ENCODE data around the gene TAS2R4.
"Not testable (repeated sequence)": the region's sequence is repeated elsewhere in the genome, so short reads cannot be mapped to it uniquely, and the experiment has no call there.

The TAS2R4 gene

DNA sequence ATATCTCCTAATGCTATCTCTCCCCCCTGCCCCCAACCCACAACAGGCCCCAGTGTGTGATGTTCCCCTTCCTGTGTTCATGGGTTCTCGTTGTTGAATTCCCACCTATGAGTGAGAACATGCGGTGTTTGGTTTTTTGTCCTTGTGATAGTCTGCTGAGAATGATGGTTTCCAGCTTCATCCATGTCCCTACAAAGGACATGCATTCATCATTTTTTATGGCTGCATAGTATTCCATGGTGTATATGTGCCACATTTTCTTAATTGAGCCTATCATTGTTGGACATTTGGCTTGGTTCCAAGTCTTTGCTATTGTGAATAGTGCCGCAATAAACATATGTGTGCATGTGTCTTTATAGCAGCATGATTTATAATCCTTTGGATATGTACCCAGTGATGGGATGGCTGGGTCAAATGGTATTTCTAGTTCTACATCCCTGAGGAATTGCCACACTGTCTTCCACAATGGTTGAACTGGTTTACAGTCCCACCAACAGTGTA lies 6.3 kb upstream of the TAS2R4 start:
- H3K4me3 Mint-ChIP-seq; H3K27me3 Mint-ChIP-seq; H3K27ac Mint-ChIP-seq; H3K9me3 Mint-ChIP-seq (ENCODE audit: low read depth); H3K4me1 Mint-ChIP-seq (ENCODE audit: low read depth): not testable (repeated sequence)
- H3K36me3 Mint-ChIP-seq: peaks cover 24% of the 10 kb centered on the region

GRCh38 chr7:141785706-141786552 lies 9.5 kb downstream of the TAS2R4 start:
- Mint-ChIP-seq H3K4me3 (no peak overlapping the region), H3K36me3 (no peaks in the 10 kb centered on the region), H3K27me3 (no peaks in the 10 kb centered on the region), H3K9me3 (ENCODE audit: low read depth) (no peaks in the 10 kb centered on the region), H3K27ac (peak overlapping the region; percentile 4), H3K4me1 (ENCODE audit: low read depth) (no peaks in the 10 kb centered on the region)

DNA sequence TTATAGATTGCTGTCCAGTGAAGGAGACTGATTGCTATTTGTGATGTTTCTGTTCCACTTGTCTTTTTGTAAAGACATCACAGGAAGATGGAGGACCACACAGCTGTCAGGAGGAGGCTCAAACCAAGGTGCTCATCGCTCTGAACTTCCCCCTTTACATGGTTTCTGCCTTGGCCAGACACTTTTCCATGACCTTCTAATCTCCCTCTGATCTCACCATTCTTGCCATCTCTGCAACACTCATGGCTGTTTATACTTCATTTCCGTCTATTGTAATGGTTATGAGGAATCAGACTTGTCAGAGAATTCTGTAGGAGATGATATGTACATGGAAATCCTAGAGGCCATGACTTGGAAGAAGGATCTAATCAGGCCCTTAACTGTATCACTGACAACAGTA lies 11.8 kb downstream of the TAS2R4 start:
- H3K27ac Mint-ChIP-seq: no peak overlapping the region
- H3K9me3 Mint-ChIP-seq (ENCODE audit: low read depth): no peaks in the 10 kb centered on the region
- H3K27me3 Mint-ChIP-seq: no peaks in the 10 kb centered on the region
- no peaks in the 10 kb centered on the region for H3K4me1 Mint-ChIP-seq (ENCODE audit: low read depth)
- H3K4me3 Mint-ChIP-seq: no peak overlapping the region
- H3K36me3 Mint-ChIP-seq: no peaks in the 10 kb centered on the region

DNA sequence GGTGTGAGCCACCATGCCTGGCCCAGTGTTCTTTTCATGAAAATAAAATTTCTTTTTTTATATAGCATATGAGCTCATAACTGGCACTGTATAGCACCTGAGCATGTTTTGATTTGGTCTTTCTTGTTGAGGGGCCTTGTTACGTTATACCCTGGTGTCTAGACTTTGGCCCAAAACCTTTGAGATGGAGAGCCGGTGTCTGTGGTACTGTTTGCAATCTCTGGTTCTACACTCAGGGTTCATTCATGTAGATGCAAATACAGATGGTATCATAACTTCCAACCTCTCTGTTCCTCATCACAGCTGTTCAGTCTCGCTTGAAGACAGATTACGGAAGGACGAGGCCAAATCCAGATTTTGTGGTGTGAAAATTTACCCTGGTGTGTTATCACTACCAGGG lies 13.4 kb downstream of the TAS2R4 start, which contains the start of gene TAS2R5:
Gene TAS2R5, plus strand, starts transcription at position 301 of the 400 bp plus-strand sequence. CDS start 145 bp downstream, outside the sequence.
- H3K9me3 Mint-ChIP-seq (ENCODE audit: low read depth): no peaks in the 10 kb centered on the region

GRCh38 chr7:141792526-141792925 lies 16.1 kb downstream of the TAS2R4 start:
- H3K9me3 Mint-ChIP-seq (ENCODE audit: low read depth): no peaks in the 10 kb centered on the region
- H3K4me3 Mint-ChIP-seq: no peak overlapping the region
- H3K4me1 Mint-ChIP-seq (ENCODE audit: low read depth): no peaks in the 10 kb centered on the region
- no peak overlapping the region for H3K27ac Mint-ChIP-seq
- no peaks in the 10 kb centered on the region for H3K27me3 Mint-ChIP-seq
- H3K36me3 Mint-ChIP-seq: peaks cover 10% of the 10 kb centered on the region

More for the DNA sequence above, 13.4 kb downstream of the TAS2R4 start, which contains the start of gene TAS2R5:
- Mint-ChIP-seq H3K27ac (no peak within 1 kb of the TSS), H3K36me3 (peaks cover 3% of the 10 kb centered on the region), H3K4me3 (no peak within 1 kb of the TSS), H3K27me3 (no peaks in the 10 kb centered on the region), H3K4me1 (ENCODE audit: low read depth) (no peaks in the 10 kb centered on the region)

- Mint-ChIP-seq H3K4me3 (no peak overlapping the region), H3K4me1 (ENCODE audit: low read depth) (no peaks in the 10 kb centered on the region), H3K9me3 (ENCODE audit: low read depth) (peaks cover 49% of the 10 kb centered on the region), H3K36me3 (peaks cover 41% of the 10 kb centered on the region), H3K27ac (no peak overlapping the region), H3K27me3 (no peaks in the 10 kb centered on the region)
Observed at GRCh38 chr7:141820067-141820466, 43.6 kb downstream of the TAS2R4 start.

DNA sequence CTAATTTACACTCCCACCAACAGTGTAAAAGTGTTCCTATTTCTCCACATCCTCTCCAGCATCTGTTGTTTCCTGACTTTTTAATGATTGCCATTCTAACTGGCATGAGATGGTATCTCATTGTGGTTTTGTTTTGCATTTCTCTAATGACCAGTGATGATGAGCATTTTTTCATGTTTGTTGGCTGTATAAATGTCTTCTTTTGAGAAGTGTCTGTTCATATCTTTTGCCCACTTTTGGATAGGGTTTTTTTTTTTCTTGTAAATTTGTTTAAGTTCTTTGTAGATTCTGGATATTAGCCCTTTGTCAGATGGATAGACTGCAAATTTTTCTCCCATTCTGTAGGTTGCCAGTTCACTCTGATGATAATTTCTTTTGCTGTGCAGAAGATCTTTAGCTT lies 46.0 kb downstream of the TAS2R4 start:
- not testable (repeated sequence) for H3K4me3 Mint-ChIP-seq; H3K27ac Mint-ChIP-seq; H3K4me1 Mint-ChIP-seq (ENCODE audit: low read depth); H3K27me3 Mint-ChIP-seq
- Mint-ChIP-seq H3K9me3 (ENCODE audit: low read depth) (peaks cover 50% of the 10 kb centered on the region), H3K36me3 (peaks cover 45% of the 10 kb centered on the region)

All from activated naive CD8-positive, alpha-beta T cell (primary cell).